GM12892 (cell line): ENCODE results near the gene POFUT1.

ENCODE experiments used
- POLR2AphosphoS5 ChIP-seq: IDR thresholded peaks from 2 replicates; pipeline ENCODE4 v1.6.1; 2011; ENCODE audit warnings: low read depth, low read length, control low read depth
- TAF1 ChIP-seq: IDR thresholded peaks from 2 replicates; pipeline ENCODE4 v1.6.1; 2011; ENCODE audit warnings: low read depth, mild to moderate bottlenecking, control low read depth, low read length, borderline replicate concordance

GRCh38 chr20:32192698-32193097 lies 15.0 kb upstream of the POFUT1 start:
- TF ChIP-seq TAF1 (no peak), POLR2AphosphoS5 (no peak)
